ENCODE results near the gene NANOS3. TPM values are rescaled to one million over a fixed set of nuclear protein-coding genes. Genes with fewer than 3 reads are reported as not detected.

The NANOS3 gene
- total and polyA plus RNA-seq, 4 donors, result not detected

DNA sequence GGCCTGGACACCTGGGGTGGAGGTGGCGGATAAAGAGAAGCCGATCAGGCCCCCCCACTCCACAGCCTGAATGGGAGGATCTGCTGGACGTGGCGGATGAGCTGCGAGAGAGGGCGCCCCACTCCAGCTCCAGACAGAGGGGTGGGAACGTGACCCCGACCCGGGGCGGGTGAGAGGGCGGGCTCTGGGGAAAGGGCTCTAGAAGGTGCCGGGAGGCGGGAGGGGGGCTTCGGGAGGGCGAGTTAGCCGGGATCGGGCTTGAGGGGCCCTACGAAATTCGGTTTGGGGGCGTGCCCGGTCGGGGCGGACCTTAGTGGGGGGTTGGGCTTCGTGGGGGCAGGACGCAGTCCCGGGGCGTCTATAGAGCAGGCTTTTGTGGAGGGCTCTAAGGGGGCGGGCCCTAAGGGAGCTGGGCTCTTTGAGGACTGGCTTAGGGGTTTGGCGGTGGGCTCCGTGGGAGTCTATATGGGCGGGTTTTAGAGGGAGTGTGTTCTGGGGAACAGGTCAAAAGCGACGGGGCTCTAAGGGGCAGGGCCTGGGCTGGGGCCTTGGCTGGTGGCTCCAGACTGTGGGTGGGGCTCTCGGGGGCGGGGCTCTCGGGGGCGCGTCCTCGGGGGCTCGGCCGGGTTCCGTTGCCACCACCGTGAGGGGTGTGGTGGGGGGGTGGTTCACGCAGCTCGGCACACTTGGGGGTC lies 4.1 kb upstream of the NANOS3 start:
- DNase-seq (ENCODE audit: low spot score), result no peak
- H3K4me1 ChIP-seq (ENCODE audit: control insufficient read depth in 4 of 4, insufficient read depth in 4 of 4, low read length in 3 of 4), result no peaks in the 10 kb centered on the region
- no peaks in the 10 kb centered on the region for H3K9me3 ChIP-seq (ENCODE audit: control insufficient read depth in 4 of 4, low read length in 3 of 4)
- peak overlapping the region in 1 of 3 donors; percentile 38 for H3K4me3 ChIP-seq (ENCODE audit: low read depth in 1 of 3, low read length in 3 of 3)
- H3K27ac ChIP-seq (ENCODE audit: low read depth in 1 of 2, low read length in 2 of 2), result no peak overlapping the region
- no peaks in the 10 kb centered on the region for H3K36me3 ChIP-seq (ENCODE audit: control insufficient read depth in 4 of 4, insufficient read depth in 3 of 4, low read depth in 1 of 4, low read length in 3 of 4)
- TF ChIP-seq FOXA1 (IDR thresholded peaks at IDR 0.05), result no peak
- TF ChIP-seq HNF4A (conservative IDR thresholded peaks at IDR 0.05), result no peak
- TF ChIP-seq RXRA (IDR thresholded peaks at IDR 0.05), result no peak
- no peak for TF ChIP-seq JUND (IDR thresholded peaks at IDR 0.05)
- TF ChIP-seq EGR1 (IDR thresholded peaks at IDR 0.05; ENCODE audit: low read depth in 2 of 2), result no peak
- TF ChIP-seq, protein P1, sequence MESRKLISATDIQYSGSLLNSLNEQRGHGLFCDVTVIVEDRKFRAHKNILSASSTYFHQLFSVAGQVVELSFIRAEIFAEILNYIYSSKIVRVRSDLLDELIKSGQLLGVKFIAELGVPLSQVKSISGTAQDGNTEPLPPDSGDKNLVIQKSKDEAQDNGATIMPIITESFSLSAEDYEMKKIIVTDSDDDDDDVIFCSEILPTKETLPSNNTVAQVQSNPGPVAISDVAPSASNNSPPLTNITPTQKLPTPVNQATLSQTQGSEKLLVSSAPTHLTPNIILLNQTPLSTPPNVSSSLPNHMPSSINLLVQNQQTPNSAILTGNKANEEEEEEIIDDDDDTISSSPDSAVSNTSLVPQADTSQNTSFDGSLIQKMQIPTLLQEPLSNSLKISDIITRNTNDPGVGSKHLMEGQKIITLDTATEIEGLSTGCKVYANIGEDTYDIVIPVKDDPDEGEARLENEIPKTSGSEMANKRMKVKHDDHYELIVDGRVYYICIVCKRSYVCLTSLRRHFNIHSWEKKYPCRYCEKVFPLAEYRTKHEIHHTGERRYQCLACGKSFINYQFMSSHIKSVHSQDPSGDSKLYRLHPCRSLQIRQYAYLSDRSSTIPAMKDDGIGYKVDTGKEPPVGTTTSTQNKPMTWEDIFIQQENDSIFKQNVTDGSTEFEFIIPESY (IDR thresholded peaks at IDR 0.05), result no peak
- no peak for TF ChIP-seq TAF1 (conservative IDR thresholded peaks at IDR 0.05)
- TF ChIP-seq YY1 (IDR thresholded peaks at IDR 0.05), result no peak
- no peak overlapping the region for H3K9ac ChIP-seq (ENCODE audit: low read depth in 1 of 2, low read length in 2 of 2)
- whole genome bisulfite sequencing, result 5% methylated on average over 45 of the region's 45 CpGs
- H3K27me3 ChIP-seq (ENCODE audit: control insufficient read depth in 4 of 4, insufficient read depth in 4 of 4, low read length in 3 of 4), result peaks cover 0 to 3% (median 0%) of the 10 kb centered on the region in 4 donors

DNA sequence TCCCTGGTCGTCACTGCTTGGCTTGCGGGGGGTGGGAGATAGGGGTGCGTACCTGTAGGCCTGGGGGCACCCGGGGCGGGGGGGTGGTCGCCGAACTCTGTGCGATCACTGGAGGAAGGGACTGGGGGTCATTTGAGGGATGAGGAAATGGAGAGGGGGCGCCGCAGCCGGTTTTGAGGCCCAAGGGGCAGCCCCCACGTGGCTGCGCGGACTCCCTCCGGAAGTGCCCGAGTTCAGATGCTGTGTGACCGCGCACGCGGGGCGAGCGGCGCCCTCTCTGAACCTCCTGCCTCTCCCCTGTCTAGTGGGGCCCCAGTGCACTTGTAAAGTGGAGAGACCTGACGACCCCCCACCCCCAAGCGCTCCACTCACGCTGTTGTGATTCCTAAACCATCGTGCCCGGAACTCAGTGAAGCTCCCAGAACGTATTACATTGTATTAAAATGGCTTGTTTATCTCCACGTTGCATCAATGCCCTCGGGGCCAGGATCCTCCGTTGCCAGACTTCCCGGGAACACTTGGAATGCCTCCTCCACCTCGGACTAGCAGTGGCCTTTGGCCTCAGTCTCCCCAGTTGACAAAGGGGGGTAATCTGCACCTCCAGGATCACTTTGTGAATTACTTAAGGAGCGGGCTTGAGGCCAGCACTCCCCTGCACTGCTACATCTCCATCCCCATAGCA lies 3.0 kb upstream of the NANOS3 start:
- DNase-seq (ENCODE audit: low spot score), result no peak
- no peak overlapping the region for H3K27ac ChIP-seq (ENCODE audit: low read depth in 1 of 2, low read length in 2 of 2)
- H3K4me1 ChIP-seq (ENCODE audit: control insufficient read depth in 4 of 4, insufficient read depth in 4 of 4, low read length in 3 of 4), result no peaks in the 10 kb centered on the region
- TF ChIP-seq, protein P1 (IDR thresholded peaks at IDR 0.05), result no peak
- no peak for TF ChIP-seq EGR1 (IDR thresholded peaks at IDR 0.05; ENCODE audit: low read depth in 2 of 2)
- no peak for TF ChIP-seq SP1 (IDR thresholded peaks at IDR 0.05)
- TF ChIP-seq RAD21 (IDR thresholded peaks at IDR 0.05), result no peak
- TF ChIP-seq, protein P2, sequence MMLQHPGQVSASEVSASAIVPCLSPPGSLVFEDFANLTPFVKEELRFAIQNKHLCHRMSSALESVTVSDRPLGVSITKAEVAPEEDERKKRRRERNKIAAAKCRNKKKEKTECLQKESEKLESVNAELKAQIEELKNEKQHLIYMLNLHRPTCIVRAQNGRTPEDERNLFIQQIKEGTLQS (IDR thresholded peaks at IDR 0.05), result no peak
- no peak for TF ChIP-seq JUND (IDR thresholded peaks at IDR 0.05)
- TF ChIP-seq, protein P3, sequence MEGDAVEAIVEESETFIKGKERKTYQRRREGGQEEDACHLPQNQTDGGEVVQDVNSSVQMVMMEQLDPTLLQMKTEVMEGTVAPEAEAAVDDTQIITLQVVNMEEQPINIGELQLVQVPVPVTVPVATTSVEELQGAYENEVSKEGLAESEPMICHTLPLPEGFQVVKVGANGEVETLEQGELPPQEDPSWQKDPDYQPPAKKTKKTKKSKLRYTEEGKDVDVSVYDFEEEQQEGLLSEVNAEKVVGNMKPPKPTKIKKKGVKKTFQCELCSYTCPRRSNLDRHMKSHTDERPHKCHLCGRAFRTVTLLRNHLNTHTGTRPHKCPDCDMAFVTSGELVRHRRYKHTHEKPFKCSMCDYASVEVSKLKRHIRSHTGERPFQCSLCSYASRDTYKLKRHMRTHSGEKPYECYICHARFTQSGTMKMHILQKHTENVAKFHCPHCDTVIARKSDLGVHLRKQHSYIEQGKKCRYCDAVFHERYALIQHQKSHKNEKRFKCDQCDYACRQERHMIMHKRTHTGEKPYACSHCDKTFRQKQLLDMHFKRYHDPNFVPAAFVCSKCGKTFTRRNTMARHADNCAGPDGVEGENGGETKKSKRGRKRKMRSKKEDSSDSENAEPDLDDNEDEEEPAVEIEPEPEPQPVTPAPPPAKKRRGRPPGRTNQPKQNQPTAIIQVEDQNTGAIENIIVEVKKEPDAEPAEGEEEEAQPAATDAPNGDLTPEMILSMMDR (IDR thresholded peaks at IDR 0.05; ENCODE audit: low read depth, low read length, missing input control), result no peak
- no peak for TF ChIP-seq FOXA2 (IDR thresholded peaks at IDR 0.05)
- TF ChIP-seq, protein P4, sequence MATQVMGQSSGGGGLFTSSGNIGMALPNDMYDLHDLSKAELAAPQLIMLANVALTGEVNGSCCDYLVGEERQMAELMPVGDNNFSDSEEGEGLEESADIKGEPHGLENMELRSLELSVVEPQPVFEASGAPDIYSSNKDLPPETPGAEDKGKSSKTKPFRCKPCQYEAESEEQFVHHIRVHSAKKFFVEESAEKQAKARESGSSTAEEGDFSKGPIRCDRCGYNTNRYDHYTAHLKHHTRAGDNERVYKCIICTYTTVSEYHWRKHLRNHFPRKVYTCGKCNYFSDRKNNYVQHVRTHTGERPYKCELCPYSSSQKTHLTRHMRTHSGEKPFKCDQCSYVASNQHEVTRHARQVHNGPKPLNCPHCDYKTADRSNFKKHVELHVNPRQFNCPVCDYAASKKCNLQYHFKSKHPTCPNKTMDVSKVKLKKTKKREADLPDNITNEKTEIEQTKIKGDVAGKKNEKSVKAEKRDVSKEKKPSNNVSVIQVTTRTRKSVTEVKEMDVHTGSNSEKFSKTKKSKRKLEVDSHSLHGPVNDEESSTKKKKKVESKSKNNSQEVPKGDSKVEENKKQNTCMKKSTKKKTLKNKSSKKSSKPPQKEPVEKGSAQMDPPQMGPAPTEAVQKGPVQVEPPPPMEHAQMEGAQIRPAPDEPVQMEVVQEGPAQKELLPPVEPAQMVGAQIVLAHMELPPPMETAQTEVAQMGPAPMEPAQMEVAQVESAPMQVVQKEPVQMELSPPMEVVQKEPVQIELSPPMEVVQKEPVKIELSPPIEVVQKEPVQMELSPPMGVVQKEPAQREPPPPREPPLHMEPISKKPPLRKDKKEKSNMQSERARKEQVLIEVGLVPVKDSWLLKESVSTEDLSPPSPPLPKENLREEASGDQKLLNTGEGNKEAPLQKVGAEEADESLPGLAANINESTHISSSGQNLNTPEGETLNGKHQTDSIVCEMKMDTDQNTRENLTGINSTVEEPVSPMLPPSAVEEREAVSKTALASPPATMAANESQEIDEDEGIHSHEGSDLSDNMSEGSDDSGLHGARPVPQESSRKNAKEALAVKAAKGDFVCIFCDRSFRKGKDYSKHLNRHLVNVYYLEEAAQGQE (IDR thresholded peaks at IDR 0.05), result no peak
- H3K9me3 ChIP-seq (ENCODE audit: control insufficient read depth in 4 of 4, low read length in 3 of 4), result no peaks in the 10 kb centered on the region
- no peaks in the 10 kb centered on the region for H3K36me3 ChIP-seq (ENCODE audit: control insufficient read depth in 4 of 4, insufficient read depth in 3 of 4, low read depth in 1 of 4, low read length in 3 of 4)
- WGBS, result 49% methylated on average over 35 of the region's 35 CpGs
- no peak overlapping the region for H3K4me3 ChIP-seq (ENCODE audit: low read depth in 1 of 3, low read length in 3 of 3)
- no peaks in the 10 kb centered on the region for H3K27me3 ChIP-seq (ENCODE audit: control insufficient read depth in 4 of 4, insufficient read depth in 4 of 4, low read length in 3 of 4)
- no peak overlapping the region for H3K9ac ChIP-seq (ENCODE audit: low read depth in 1 of 2, low read length in 2 of 2)

All from liver (tissue), 9 donors.